Suprapubic skin (tissue), 4 donors: ENCODE measurements around the gene MROH2A. TPM values are rescaled to one million over a fixed set of nuclear protein-coding genes. Genes with fewer than 3 reads are reported as not detected.

ENCODE experiments used
- DNase-seq, 2 donors: peaks; one replicate each; pipeline ENCODE4 v3.0.0-alpha.2; 2019; ENCODE audit warnings: low spot score in 2 of 2
- H3K27ac ChIP-seq: fragments of 200-600 bp; sonication (generic); one replicate; pipeline ENCODE4 v1.5.1; 2019
- H3K27me3 ChIP-seq: fragments of 200-600 bp; sonication (generic); one replicate; pipeline ENCODE4 v1.5.1; 2019
- H3K36me3 ChIP-seq: fragments of 200-600 bp; sonication (generic); one replicate; pipeline ENCODE4 v1.5.1; 2019
- H3K4me1 ChIP-seq: fragments of 200-600 bp; sonication (generic); one replicate; pipeline ENCODE4 v1.5.1; 2019
- H3K4me3 ChIP-seq: fragments of 200-600 bp; sonication (generic); one replicate; pipeline ENCODE4 v1.5.1; 2019; ENCODE audit warnings: mild to moderate bottlenecking
- H3K9me3 ChIP-seq: fragments of 200-600 bp; sonication (generic); one replicate; pipeline ENCODE4 v1.5.1; 2019
- EP300 ChIP-seq: sonication (generic); formaldehyde crosslinking; IDR thresholded peaks from one replicate; pipeline ENCODE4 v1.6.1; 2017; ENCODE audit warnings: antibody characterized with exemption
- POLR2A ChIP-seq, 2 donors: fragments of 450-650 bp; IDR thresholded peaks; one replicate each; pipeline ENCODE4 v1.6.1; 2017; ENCODE audit warnings: antibody characterized with exemption in 2 of 2, mild to moderate bottlenecking in 2 of 2, moderate library complexity in 2 of 2
- POLR2AphosphoS5 ChIP-seq, 3 donors: sonication (generic); formaldehyde crosslinking; IDR thresholded peaks; one replicate each; pipeline ENCODE4 v1.6.1; 2017; ENCODE audit warnings: antibody characterized with exemption in 3 of 3
- WGBS: methylation state at CpG from one replicate; pipeline ENCODE4 v1.1.5; 2018; 5-methylcytosine and 5-hydroxymethylcytosine counted together
- total RNA-seq, 4 donors: library from RNA; depleted of rRNA; stranded (reverse); fragments of >200 nt; gene quantifications; one replicate each; pipeline ENCODE4 v1.1.0, GENCODE V29; 2016
- TF ChIP-seq, protein P1 (sequence below), 2 donors: fragments of 200-600 bp in 1 of 2; fragments of 450-650 bp in 1 of 2; sonication (generic) in 1 of 2; IDR thresholded peaks; one replicate each; pipeline ENCODE4 v1.5.1; 2016 to 2019; ENCODE audit warnings: antibody characterized with exemption in 2 of 2, mild to moderate bottlenecking in 1 of 2, moderate library complexity in 1 of 2

Gene MROH2A
- total RNA-seq, 4 donors from 2014 or later, result not detected

DNA sequence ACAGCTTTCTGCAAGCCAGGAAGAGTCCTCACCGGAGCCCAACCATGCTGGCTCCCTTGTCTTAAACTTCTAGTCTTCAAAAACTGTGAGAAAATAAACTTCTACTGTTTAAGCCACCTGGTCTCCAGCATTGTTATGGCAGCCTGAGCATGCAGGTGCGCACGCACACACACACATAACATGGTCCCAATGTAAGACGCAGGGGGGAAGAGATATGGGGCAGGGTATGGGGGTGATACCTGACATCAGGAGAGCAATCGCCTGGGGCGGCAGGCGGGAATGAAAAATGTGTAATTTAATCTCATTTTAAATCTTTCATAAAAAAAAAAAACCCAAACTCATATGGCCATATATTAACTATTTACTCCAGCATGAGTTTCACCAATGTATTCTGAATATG, 58.2 kb downstream of the MROH2A start:
- peak in 1 of 2 donors; percentile 21 for DNase-seq
- over 99% methylated on average over 6 of the region's 7 CpGs for WGBS
- no peaks in the 10 kb centered on the region for H3K9me3 ChIP-seq

GRCh38 chr2:233837694-233838229, 59.6 kb downstream of the MROH2A start:
- H3K27me3 ChIP-seq, result no peaks in the 10 kb centered on the region
- H3K9me3 ChIP-seq, result no peaks in the 10 kb centered on the region
- H3K4me3 ChIP-seq, result no peak overlapping the region
- TF ChIP-seq, protein P1, sequence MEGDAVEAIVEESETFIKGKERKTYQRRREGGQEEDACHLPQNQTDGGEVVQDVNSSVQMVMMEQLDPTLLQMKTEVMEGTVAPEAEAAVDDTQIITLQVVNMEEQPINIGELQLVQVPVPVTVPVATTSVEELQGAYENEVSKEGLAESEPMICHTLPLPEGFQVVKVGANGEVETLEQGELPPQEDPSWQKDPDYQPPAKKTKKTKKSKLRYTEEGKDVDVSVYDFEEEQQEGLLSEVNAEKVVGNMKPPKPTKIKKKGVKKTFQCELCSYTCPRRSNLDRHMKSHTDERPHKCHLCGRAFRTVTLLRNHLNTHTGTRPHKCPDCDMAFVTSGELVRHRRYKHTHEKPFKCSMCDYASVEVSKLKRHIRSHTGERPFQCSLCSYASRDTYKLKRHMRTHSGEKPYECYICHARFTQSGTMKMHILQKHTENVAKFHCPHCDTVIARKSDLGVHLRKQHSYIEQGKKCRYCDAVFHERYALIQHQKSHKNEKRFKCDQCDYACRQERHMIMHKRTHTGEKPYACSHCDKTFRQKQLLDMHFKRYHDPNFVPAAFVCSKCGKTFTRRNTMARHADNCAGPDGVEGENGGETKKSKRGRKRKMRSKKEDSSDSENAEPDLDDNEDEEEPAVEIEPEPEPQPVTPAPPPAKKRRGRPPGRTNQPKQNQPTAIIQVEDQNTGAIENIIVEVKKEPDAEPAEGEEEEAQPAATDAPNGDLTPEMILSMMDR (IDR thresholded peaks at IDR 0.05), result no peak
- no peak for TF ChIP-seq POLR2AphosphoS5 (IDR thresholded peaks at IDR 0.05)
- TF ChIP-seq POLR2A (IDR thresholded peaks at IDR 0.05), result no peak
- no peaks in the 10 kb centered on the region for H3K4me1 ChIP-seq
- WGBS, result 71% methylated on average over 9 of the region's 9 CpGs
- H3K27ac ChIP-seq, result no peak overlapping the region
- no peaks in the 10 kb centered on the region for H3K36me3 ChIP-seq
- DNase-seq, result peak; percentile 32 to 48

More for the DNA sequence above, 58.2 kb downstream of the MROH2A start:
- H3K4me1 ChIP-seq, result no peaks in the 10 kb centered on the region
- TF ChIP-seq POLR2AphosphoS5 (IDR thresholded peaks at IDR 0.05) (no peak), EP300 (no peak), POLR2A (IDR thresholded peaks at IDR 0.05) (no peak)
- TF ChIP-seq, protein P1 (IDR thresholded peaks at IDR 0.05), result no peak
- no peaks in the 10 kb centered on the region for H3K36me3 ChIP-seq
- no peaks in the 10 kb centered on the region for H3K27me3 ChIP-seq
- H3K27ac ChIP-seq, result no peak overlapping the region
- H3K4me3 ChIP-seq, result no peak overlapping the region

DNA sequence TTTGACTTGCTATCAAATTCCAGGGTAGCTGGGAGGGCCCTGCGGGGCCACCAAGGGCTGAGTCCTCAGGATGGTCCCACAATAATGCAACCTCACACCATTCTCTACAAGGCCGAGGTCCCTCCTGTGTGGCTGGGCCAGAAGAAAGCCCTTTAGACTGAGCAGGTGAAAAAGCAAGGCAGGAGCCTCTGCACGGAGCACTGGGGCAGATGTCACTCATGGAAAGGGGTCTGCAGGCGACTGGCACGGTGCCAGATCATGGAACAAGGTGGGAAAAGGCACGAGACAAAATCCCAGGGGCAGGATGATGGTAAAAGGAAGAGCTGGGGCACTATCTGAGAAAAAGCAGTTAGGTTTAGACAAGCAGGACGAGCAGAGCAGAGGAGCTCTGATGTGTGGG, 60.1 kb downstream of the MROH2A start:
- WGBS, result 62% methylated on average over 7 of the region's 7 CpGs
- H3K4me3 ChIP-seq, result no peak overlapping the region
- TF ChIP-seq, protein P1 (IDR thresholded peaks at IDR 0.05), result no peak
- no peak for TF ChIP-seq POLR2A (IDR thresholded peaks at IDR 0.05)
- TF ChIP-seq POLR2AphosphoS5 (IDR thresholded peaks at IDR 0.05), result no peak
- no peak for TF ChIP-seq EP300
- no peaks in the 10 kb centered on the region for H3K9me3 ChIP-seq
- H3K27ac ChIP-seq, result no peak overlapping the region
- no peaks in the 10 kb centered on the region for H3K4me1 ChIP-seq
- peak in 1 of 2 donors; percentile 32 for DNase-seq
- no peaks in the 10 kb centered on the region for H3K27me3 ChIP-seq
- H3K36me3 ChIP-seq, result no peaks in the 10 kb centered on the region

- DNase-seq, result no peak
- TF ChIP-seq POLR2A (IDR thresholded peaks at IDR 0.05) (no peak), POLR2AphosphoS5 (IDR thresholded peaks at IDR 0.05) (no peak), EP300 (no peak)
- TF ChIP-seq, protein P1 (IDR thresholded peaks at IDR 0.05), result no peak
- Histone ChIP-seq H3K4me1 (no peaks in the 10 kb centered on the region), H3K36me3 (no peaks in the 10 kb centered on the region), H3K9me3 (no peaks in the 10 kb centered on the region), H3K27me3 (no peaks in the 10 kb centered on the region), H3K4me3 (no peak overlapping the region), H3K27ac (no peak overlapping the region)
- WGBS, result 88% methylated on average over 12 of the region's 12 CpGs
Measured at GRCh38 chr2:233838726-233839446, 60.8 kb downstream of the MROH2A start.

DNA sequence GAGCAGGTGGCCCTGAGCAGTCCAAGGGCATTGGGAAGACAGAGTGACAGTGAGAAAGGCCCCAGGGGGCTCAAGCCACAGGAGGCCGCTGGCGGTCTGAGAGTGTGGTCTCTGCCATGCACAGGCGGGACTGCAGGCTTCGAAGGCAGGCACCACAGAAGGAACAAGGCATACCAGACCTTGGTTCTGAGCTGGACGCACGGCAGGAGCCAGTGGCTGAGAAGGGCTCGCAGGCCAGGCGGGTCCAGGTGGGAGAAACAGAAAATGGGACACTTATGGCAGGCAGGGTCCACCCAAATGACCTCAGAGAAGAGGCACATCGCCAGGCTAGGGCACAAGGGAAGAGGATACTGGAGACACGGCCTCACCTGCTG, 61.3 kb downstream of the MROH2A start:
- no peaks in the 10 kb centered on the region for H3K4me1 ChIP-seq
- WGBS, result 97% methylated on average over 10 of the region's 10 CpGs
- no peak overlapping the region for H3K4me3 ChIP-seq
- TF ChIP-seq, protein P1 (IDR thresholded peaks at IDR 0.05), result no peak
- TF ChIP-seq POLR2AphosphoS5 (IDR thresholded peaks at IDR 0.05) (no peak), EP300 (no peak), POLR2A (IDR thresholded peaks at IDR 0.05) (no peak)
- H3K27me3 ChIP-seq, result no peaks in the 10 kb centered on the region
- H3K27ac ChIP-seq, result no peak overlapping the region
- H3K36me3 ChIP-seq, result no peaks in the 10 kb centered on the region
- no peak for DNase-seq
- H3K9me3 ChIP-seq, result no peaks in the 10 kb centered on the region
